ENCODE data around the gene PDE6B. TPM values are rescaled to one million over a fixed set of nuclear protein-coding genes. Genes with fewer than 3 reads are reported as not detected.

The PDE6B gene
- total RNA-seq (12.0 TPM), polyA plus RNA-seq (ENCODE audit: insufficient read depth in 1 of 8, insufficient read length in 8 of 8, low replicate concordance in 1 of 8) (10 to 100 TPM; 10.4 to 20.2 (median 15.0) TPM)
- long read RNA-seq, donor 1 = 0 reads
- long read RNA-seq, donor 2 = 0 reads
- long read RNA-seq, donor 3 = 0 reads
- long read RNA-seq, donor 4 = 0 reads
- long read RNA-seq, donor 5 = 0 reads
- long read RNA-seq, donor 6, partial matches to known transcripts = 14 of 14 reads
- long read RNA-seq, donor 6, other reads (novel, unspliced or antisense) = 0 of 14 reads
- long read RNA-seq, donor 7 = 0 reads
- long read RNA-seq, donor 8, partial matches to known transcripts = 917 of 971 reads
- long read RNA-seq, donor 8, other reads (novel, unspliced or antisense) = 54 of 971 reads
- long read RNA-seq, donor 9 = 0 reads
- long read RNA-seq, donor 10 = 0 reads
- long read RNA-seq, donor 11, partial matches to known transcripts = 778 of 813 reads
- long read RNA-seq, donor 11, other reads (novel, unspliced or antisense) = 35 of 813 reads

DNA sequence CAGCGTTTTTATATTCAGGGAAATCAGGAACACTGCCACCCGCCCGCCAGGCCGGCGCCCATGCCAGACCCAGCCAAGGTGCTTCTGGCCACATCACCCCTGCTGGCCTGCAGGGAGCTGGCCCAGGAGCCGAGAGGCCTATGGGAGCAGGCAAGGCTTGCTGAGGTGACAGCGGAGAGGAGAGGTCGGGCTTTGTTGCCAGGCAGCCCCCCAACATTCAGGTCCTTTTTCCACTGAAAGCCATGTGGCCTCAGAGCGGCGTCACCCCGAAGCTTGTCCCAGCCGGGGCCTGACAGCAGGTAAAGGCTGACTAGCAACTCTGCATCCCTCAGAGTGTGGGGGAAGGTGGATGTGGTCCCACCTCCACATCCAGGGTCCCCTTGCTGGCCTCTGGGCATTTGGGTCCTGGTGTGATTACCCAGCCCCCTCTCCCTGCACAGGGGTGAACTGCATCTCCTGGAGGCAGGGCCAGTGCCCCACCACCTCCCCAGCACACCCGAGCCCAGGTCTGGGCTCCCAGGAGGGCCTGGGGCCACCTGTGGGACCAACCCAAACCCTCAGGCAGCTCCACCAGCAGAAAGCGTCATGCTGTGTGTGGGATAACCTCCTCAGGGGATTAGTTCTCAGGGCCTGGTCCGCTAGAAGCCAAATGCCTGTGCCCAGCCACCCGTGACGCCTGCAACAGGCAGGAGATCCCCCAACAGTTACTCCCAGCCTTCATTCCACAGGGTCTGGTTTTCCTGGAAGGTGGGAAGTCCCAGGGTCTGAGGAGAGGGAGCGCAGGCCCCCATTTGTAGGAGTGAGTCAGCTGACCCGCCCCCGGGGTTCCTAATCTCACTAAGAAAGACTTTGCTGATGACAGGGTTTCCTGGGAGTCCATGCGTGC is at the start of gene PDE6B:
Gene PDE6B (plus strand): TSS at position 869 of the 886 bp plus-strand sequence. CDS start 54 bp downstream, outside the sequence.
- no peak within 1 kb of the TSS for H3K27ac ChIP-seq (ENCODE audit: low read length)
- H3K9me3 ChIP-seq (replicated peaks; ENCODE audit: control insufficient read depth, low read depth, low read length) = no peaks in the 10 kb centered on the region
- H3K4me3 ChIP-seq (ENCODE audit: low read length) = no peak within 1 kb of the TSS
- no peaks in the 10 kb centered on the region for H3K36me3 ChIP-seq (ENCODE audit: control insufficient read depth, insufficient read depth, low read length)
- DNase-seq = no peak
- WGBS (ENCODE audit: insufficient coverage) = 67% methylated on average over 9 of the region's 21 CpGs
- H3K27me3 ChIP-seq (ENCODE audit: control insufficient read depth, insufficient read depth, low read length) = no peaks in the 10 kb centered on the region
- H3K4me1 ChIP-seq (ENCODE audit: control insufficient read depth, insufficient read depth, low read length) = peaks cover 4% of the 10 kb centered on the region

DNA sequence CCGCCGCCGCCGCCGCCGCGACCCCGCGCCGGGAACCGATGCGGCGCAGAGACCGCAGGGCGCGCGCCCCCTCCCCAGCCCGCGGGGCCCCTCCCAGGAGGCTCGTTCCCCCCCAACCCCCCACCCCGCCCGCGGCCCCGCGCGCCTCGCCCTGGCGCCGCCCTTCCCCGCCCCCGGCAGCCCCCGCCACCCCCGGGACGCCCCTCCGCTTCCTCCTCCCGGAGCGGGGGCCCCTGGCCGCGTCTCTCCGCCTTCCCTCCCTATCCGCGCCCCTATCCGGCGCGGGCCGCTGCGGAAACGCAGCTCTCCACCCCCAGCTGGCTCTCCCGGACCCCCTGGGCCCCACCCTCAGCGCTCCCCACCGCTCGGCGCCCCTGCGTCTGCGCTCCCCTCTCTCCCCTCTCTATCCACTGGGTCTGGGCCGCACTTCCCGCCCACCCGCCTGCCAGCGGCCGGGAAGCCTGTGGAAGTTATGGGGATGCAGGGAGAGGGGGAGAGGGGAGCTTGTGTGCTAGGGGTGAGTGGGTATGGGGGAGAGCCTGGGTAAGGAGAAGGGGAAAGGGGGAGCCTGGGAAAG is 49.0 kb upstream of the PDE6B start, which contains the start of gene TMEM271:
Gene TMEM271 (minus strand): TSS at position 51 of the 577 bp plus-strand sequence. CDS start 233 bp downstream, outside the sequence.
- Histone ChIP-seq H3K9me3 (replicated peaks; ENCODE audit: control insufficient read depth, low read depth, low read length) (no peaks in the 10 kb centered on the region), H3K36me3 (ENCODE audit: control insufficient read depth, insufficient read depth, low read length) (no peaks in the 10 kb centered on the region), H3K27ac (ENCODE audit: low read length) (no peak within 1 kb of the TSS), H3K4me1 (ENCODE audit: control insufficient read depth, insufficient read depth, low read length) (peaks cover 3% of the 10 kb centered on the region), H3K27me3 (ENCODE audit: control insufficient read depth, insufficient read depth, low read length) (peaks cover 67% of the 10 kb centered on the region), H3K4me3 (ENCODE audit: low read length) (no peak within 1 kb of the TSS)
- WGBS (ENCODE audit: insufficient coverage) = 0% methylated on average over 15 of the region's 60 CpGs
- DNase-seq = no peak

DNA sequence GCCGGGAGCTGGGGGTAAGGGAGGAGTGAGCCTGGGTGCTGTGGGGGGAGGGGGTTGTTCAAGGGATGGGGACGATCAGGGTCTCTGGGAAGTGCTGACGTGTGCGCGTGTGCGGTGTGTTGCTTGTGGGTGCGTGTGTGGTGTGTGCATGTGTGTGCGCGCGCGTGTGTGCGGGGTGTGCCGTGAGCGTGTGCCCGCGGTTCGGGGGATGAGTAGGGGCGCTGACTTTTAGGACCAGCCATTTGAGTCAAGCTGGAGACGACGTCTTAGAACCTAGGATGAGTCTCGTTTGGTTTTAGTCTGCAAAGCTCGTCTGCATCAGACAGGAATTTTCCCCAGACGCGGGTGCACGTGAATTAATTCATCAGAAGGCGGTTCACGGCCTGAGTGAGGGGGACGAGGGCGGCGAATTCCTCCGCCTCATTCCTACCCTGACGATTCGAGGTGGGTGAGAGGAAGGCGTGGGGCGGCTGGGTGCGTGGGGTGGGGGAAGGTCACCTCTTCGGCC is 48.3 kb upstream of the PDE6B start:
- WGBS (ENCODE audit: insufficient coverage) = 1% methylated on average over 32 of the region's 37 CpGs
- Histone ChIP-seq H3K4me1 (ENCODE audit: control insufficient read depth, insufficient read depth, low read length) (peaks cover 3% of the 10 kb centered on the region), H3K9me3 (replicated peaks; ENCODE audit: control insufficient read depth, low read depth, low read length) (no peaks in the 10 kb centered on the region), H3K27ac (ENCODE audit: low read length) (no peak overlapping the region), H3K36me3 (ENCODE audit: control insufficient read depth, insufficient read depth, low read length) (no peaks in the 10 kb centered on the region), H3K27me3 (ENCODE audit: control insufficient read depth, insufficient read depth, low read length) (peaks cover 66% of the 10 kb centered on the region), H3K4me3 (ENCODE audit: low read length) (no peak overlapping the region)
- DNase-seq = no peak

DNA sequence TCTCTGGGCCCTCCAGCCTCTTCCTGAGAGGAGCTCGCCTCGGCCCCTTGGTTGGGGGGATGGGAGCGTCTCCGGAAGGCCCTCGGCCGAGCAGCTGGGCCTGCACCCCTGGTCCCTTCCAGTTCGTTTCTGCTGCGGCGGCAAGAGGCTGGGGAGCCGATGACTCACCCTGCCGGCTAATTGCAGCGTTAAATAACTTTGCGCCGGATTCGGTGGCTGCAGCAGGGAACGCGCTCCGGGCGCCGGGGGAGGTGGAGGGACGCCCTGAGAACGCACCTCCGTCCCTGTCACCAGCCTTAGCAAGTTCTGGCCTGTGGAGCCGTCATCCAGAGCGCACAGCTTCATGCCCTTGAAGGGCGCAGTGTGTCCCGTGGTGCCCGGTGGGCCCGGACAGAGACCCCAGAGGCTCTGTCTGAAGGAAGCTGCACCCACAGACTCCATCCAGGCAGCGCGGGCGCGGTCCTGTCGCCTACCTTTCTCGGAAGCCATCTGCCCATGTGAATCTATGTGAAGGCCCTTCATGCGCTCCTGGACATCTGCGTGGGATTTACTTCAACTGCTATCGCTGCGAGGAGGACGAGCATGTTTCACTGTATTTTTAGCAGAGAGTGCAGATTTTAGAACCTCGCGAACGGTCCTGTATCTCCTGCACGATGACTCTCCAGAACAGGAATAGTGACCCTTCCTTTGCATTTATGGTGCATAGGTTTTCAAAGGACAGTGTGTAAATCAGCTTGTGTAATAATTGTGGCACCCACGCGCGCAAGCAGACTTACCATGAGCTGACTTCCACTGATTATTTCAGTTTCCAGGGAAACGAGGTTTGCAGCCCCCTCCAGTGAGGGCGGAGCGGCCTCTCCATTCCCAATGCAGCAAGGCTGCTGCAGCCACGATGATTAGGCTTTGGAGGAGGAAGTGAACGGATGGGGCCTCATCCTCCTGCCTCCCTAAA is 47.6 kb upstream of the PDE6B start:
- no peaks in the 10 kb centered on the region for H3K9me3 ChIP-seq (replicated peaks; ENCODE audit: control insufficient read depth, low read depth, low read length)
- no peak for DNase-seq
- H3K4me3 ChIP-seq (ENCODE audit: low read length) = no peak overlapping the region
- no peak overlapping the region for H3K27ac ChIP-seq (ENCODE audit: low read length)
- 1% methylated on average over 44 of the region's 52 CpGs for WGBS (ENCODE audit: insufficient coverage)
- peaks cover 59% of the 10 kb centered on the region for H3K27me3 ChIP-seq (ENCODE audit: control insufficient read depth, insufficient read depth, low read length)
- H3K36me3 ChIP-seq (ENCODE audit: control insufficient read depth, insufficient read depth, low read length) = no peaks in the 10 kb centered on the region
- H3K4me1 ChIP-seq (ENCODE audit: control insufficient read depth, insufficient read depth, low read length) = peaks cover 3% of the 10 kb centered on the region

DNA sequence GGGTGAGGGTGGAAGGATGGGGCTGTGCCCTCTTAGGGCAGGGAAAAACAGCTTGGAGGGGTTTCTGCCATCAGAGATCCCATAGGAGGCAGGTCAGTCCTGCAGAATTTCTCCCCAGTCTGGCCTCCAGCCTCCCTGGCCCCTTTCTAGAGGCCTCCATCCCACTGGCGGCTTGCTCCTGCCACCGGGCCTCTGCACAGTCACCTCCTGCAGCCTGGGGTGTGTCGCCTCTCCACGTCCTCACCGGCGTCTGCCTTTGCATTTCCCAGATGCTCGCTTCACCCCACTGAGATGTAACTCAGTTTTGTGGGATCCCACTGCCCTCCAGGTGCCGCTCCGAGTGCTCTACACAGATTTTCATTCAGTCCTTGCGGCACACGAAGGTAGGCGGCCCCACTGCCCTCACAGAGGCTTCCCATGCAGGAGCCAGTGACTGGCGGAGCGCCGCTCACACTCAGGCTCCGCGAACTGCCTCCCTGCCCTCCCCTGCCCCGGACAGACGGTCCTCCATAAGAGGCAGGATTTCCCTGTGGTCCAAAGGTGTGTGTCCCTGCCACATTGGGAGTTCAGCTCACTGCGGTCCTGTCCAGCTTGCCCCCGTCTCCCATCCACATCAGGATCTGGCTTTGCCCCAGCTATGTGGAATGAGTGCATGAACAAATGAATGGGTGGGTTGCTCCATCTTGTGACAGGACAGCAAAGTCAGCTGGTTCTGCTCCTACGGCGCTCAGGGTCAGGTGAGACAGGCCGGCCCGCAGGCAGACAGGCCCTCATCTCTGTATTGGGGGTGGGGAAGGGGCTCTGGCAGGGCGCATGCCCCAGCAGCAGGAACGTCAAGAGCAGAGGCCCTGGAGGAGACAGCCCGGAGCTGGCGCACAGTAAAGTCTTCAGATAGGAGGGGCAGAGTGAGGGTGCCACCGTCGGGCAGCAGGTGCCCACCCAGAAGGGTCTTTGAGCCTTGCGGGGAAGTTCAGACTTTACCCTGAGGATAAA is 46.6 kb upstream of the PDE6B start:
- H3K4me1 ChIP-seq (ENCODE audit: control insufficient read depth, insufficient read depth, low read length) = peaks cover 3% of the 10 kb centered on the region
- H3K27ac ChIP-seq (ENCODE audit: low read length) = no peak overlapping the region
- no peaks in the 10 kb centered on the region for H3K36me3 ChIP-seq (ENCODE audit: control insufficient read depth, insufficient read depth, low read length)
- no peak for DNase-seq
- H3K4me3 ChIP-seq (ENCODE audit: low read length) = no peak overlapping the region
- no peaks in the 10 kb centered on the region for H3K9me3 ChIP-seq (replicated peaks; ENCODE audit: control insufficient read depth, low read depth, low read length)
- H3K27me3 ChIP-seq (ENCODE audit: control insufficient read depth, insufficient read depth, low read length) = peaks cover 51% of the 10 kb centered on the region
- 13% methylated on average over 29 of the region's 32 CpGs for WGBS (ENCODE audit: insufficient coverage)

DNA sequence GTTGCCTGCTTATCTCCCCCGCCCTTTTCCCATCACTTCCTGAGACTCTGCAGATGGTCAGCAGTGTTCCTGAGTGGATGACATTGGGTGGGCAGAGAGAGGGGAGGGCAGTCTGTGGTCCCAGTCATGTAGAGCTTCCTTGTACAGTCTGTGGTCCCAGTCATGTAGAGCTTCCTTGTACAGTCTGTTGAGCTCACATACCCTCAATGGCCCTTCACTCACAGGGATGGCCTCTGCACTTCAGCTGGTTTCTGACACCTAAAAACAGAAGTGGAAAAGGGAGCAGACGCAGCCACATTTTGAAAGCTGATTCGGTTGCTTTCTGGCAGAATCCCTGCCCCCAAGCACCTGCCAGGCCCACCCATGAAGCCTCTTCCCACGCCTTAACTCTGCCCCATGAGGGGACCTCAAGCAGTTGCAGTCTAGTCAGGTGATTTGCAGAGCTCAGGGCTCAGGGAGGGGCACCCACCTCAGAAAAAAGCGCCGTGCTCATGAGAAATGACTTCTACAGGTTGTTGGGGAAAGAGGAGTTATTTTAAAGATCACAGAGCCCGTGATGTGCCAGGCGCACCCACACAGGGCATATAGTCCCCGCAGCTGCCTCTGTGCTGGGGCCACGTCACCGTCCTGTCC is 45.7 kb upstream of the PDE6B start:
- Histone ChIP-seq H3K36me3 (ENCODE audit: control insufficient read depth, insufficient read depth, low read length) (no peaks in the 10 kb centered on the region), H3K27ac (ENCODE audit: low read length) (no peak overlapping the region), H3K27me3 (ENCODE audit: control insufficient read depth, insufficient read depth, low read length) (peaks cover 44% of the 10 kb centered on the region), H3K9me3 (replicated peaks; ENCODE audit: control insufficient read depth, low read depth, low read length) (no peaks in the 10 kb centered on the region), H3K4me3 (ENCODE audit: low read length) (no peak overlapping the region), H3K4me1 (ENCODE audit: control insufficient read depth, insufficient read depth, low read length) (peaks cover 3% of the 10 kb centered on the region)
- DNase-seq = no peak
- WGBS (ENCODE audit: insufficient coverage) = 33% methylated on average over 9 of the region's 11 CpGs

DNA sequence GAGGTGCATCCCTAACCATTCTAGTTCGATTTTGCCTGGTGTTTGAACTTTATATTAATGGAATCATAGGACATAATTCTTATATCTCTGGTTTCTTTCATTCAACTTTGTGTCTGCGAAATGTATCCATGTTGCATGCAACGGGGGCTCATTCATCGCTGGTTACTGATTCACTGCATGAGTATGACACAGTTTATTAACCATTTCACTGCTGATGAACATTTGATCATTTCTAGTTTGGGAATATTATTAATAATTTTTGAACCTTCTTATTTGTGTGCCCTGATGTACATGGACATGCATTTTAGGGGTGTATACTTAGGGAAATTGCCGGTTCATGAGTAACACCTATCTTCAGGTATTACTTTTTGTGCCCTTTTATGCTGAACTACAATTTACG is 44.2 kb upstream of the PDE6B start:
- H3K27me3 ChIP-seq (ENCODE audit: control insufficient read depth, insufficient read depth, low read length) = peaks cover 41% of the 10 kb centered on the region
- no peak for DNase-seq
- no peak overlapping the region for H3K4me3 ChIP-seq (ENCODE audit: low read length)
- H3K27ac ChIP-seq (ENCODE audit: low read length) = no peak overlapping the region
- H3K4me1 ChIP-seq (ENCODE audit: control insufficient read depth, insufficient read depth, low read length) = peaks cover 3% of the 10 kb centered on the region
- H3K9me3 ChIP-seq (replicated peaks; ENCODE audit: control insufficient read depth, low read depth, low read length) = no peaks in the 10 kb centered on the region
- H3K36me3 ChIP-seq (ENCODE audit: control insufficient read depth, insufficient read depth, low read length) = no peaks in the 10 kb centered on the region
- 100% methylated on average over 1 of the region's 6 CpGs for WGBS (ENCODE audit: insufficient coverage)

DNA sequence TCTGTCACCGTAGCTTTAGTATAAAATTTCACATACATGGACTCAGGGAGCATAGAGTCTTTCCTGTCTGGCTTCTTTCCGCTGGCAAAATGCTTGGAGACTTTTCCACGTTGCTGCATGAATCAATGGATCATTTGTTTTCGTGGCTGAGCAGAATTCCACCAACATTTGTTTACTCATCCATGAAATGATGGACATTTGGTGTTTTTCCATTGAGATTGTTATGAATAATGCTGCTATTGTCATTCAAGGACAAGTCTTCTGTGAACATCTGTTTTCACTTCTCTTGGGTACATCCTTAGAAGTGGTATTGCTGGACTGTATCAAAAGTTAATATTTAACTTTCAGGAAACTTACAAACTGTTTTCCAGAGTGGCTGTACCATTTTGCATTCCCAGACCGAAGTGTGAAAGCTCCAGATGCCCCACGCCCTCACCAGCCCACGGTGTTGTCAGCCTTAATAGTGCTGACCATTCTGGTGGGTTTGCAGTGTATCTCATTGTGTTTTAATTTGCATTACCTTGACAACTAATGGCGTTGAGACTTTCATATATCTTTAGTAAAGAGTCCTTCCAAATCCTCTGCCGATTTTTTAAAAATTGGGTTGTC is 43.5 kb upstream of the PDE6B start:
- peaks cover 38% of the 10 kb centered on the region for H3K27me3 ChIP-seq (ENCODE audit: control insufficient read depth, insufficient read depth, low read length)
- WGBS (ENCODE audit: insufficient coverage) = 84% methylated on average over 5 of the region's 9 CpGs
- H3K9me3 ChIP-seq (replicated peaks; ENCODE audit: control insufficient read depth, low read depth, low read length) = no peaks in the 10 kb centered on the region
- H3K4me3 ChIP-seq (ENCODE audit: low read length) = no peak overlapping the region
- H3K4me1 ChIP-seq (ENCODE audit: control insufficient read depth, insufficient read depth, low read length) = no peaks in the 10 kb centered on the region
- no peak overlapping the region for H3K27ac ChIP-seq (ENCODE audit: low read length)
- no peak for DNase-seq
- H3K36me3 ChIP-seq (ENCODE audit: control insufficient read depth, insufficient read depth, low read length) = no peaks in the 10 kb centered on the region

All from muscle of leg (tissue), 16 donors.